Gastroesophageal sphincter (tissue), 4 donors: Measurements from ENCODE around the gene WRAP53. TPM values are rescaled to one million over a fixed set of nuclear protein-coding genes. Genes with fewer than 3 reads are reported as not detected.

Experiments used
- ATAC-seq: fragments of 150-250 bp; one replicate; pipeline ENCODE4 v1.9.1; 2016; ENCODE audit warnings: mild to moderate bottlenecking, moderate library complexity
- H3K27ac ChIP-seq, 4 donors: fragments of 200-600 bp; sonication (generic) in 3 of 4; 1 replicate in 3 of 4; 2 replicates in 1 of 4; pipeline ENCODE4 v1.5.1; 2016 to 2019
- H3K27me3 ChIP-seq: fragments of 200-600 bp; sonication (generic); one replicate; pipeline ENCODE4 v1.5.1; 2019
- H3K36me3 ChIP-seq, 2 donors: fragments of 200-600 bp; sonication (generic); one replicate each; pipeline ENCODE4 v1.5.1; 2019; ENCODE audit warnings: control low read depth in 1 of 2
- H3K4me1 ChIP-seq, 3 donors: fragments of 200-600 bp; sonication (generic); 1 replicate in 2 of 3; 2 replicates in 1 of 3; pipeline ENCODE4 v1.5.1; 2016 to 2019; ENCODE audit warnings: control low read depth in 2 of 3
- H3K4me3 ChIP-seq, 2 donors: fragments of 200-600 bp; sonication (generic); one replicate each; pipeline ENCODE4 v1.5.1; 2019; ENCODE audit warnings: mild to moderate bottlenecking in 1 of 2, moderate library complexity in 1 of 2
- H3K9me3 ChIP-seq, 3 donors: fragments of 200-600 bp; sonication (generic); one replicate each; pipeline ENCODE4 v1.5.1; 2017 to 2019; ENCODE audit warnings: control low read depth in 2 of 3
- CTCF ChIP-seq, 4 experiments: fragments of 200-600 bp in 2 of 4; fragments of 450-650 bp in 2 of 4; sonication (generic) in 1 of 4; IDR thresholded peaks; one replicate each; pipeline ENCODE4 v1.5.1; 2017 to 2019; ENCODE audit warnings: antibody characterized with exemption in 4 of 4, mild to moderate bottlenecking in 2 of 4, moderate library complexity in 2 of 4
- EP300 ChIP-seq: sonication (generic); formaldehyde crosslinking; IDR thresholded peaks from one replicate; pipeline ENCODE4 v1.6.1; 2017; ENCODE audit warnings: antibody characterized with exemption, mild to moderate bottlenecking
- POLR2A ChIP-seq, 2 donors: fragments of 450-650 bp; IDR thresholded peaks; one replicate each; pipeline ENCODE4 v1.6.1; 2017; ENCODE audit warnings: antibody characterized with exemption in 2 of 2, mild to moderate bottlenecking in 2 of 2, moderate library complexity in 1 of 2
- POLR2AphosphoS5 ChIP-seq: sonication (generic); formaldehyde crosslinking; IDR thresholded peaks from one replicate; pipeline ENCODE4 v1.6.1; 2017; ENCODE audit warnings: antibody characterized with exemption
- WGBS, 2 donors: methylation state at CpG; one replicate each; pipeline ENCODE4 v1.1.5; 2018; ENCODE audit warnings: low coverage in 1 of 2; 5-methylcytosine and 5-hydroxymethylcytosine counted together
- total RNA-seq, 4 donors: library from RNA; depleted of rRNA; stranded (reverse); fragments of >200 nt; gene quantifications; one replicate each; pipeline ENCODE4 v1.1.0, GENCODE V29; 2016

The WRAP53 gene
- total RNA-seq, 4 donors from 2014 or later: 2.8 to 4.7 (median 3.9) TPM

GRCh38 chr17:7747635-7748071 lies 59.4 kb downstream of the WRAP53 start:
- Histone ChIP-seq H3K4me1 (peaks cover 0 to 7% (median 0%) of the 10 kb centered on the region in 3 donors), H3K4me3 (no peak overlapping the region), H3K36me3 (no peaks in the 10 kb centered on the region), H3K9me3 (no peaks in the 10 kb centered on the region), H3K27ac (peak overlapping the region in 2 of 4 donors; percentile 12 to 17), H3K27me3 (peaks cover 11% of the 10 kb centered on the region)
- no peak for ATAC-seq
- 39 to 61% methylated on average over 4 of the region's 4 CpGs for WGBS, 2 donors
- TF ChIP-seq POLR2A (IDR thresholded peaks at IDR 0.05) (no peak), POLR2AphosphoS5 (no peak), CTCF (IDR thresholded peaks at IDR 0.05) (no peak), EP300 (no peak)

GRCh38 chr17:7748076-7748775 lies 59.9 kb downstream of the WRAP53 start:
- Histone ChIP-seq H3K27ac (peak overlapping the region in 2 of 4 donors; percentile 12 to 17), H3K9me3 (no peaks in the 10 kb centered on the region), H3K36me3 (no peaks in the 10 kb centered on the region), H3K27me3 (peaks cover 11% of the 10 kb centered on the region), H3K4me1 (peaks cover 0 to 7% (median 0%) of the 10 kb centered on the region in 3 donors), H3K4me3 (no peak overlapping the region)
- ATAC-seq: no peak
- TF ChIP-seq EP300 (no peak), POLR2AphosphoS5 (no peak), CTCF (IDR thresholded peaks at IDR 0.05) (no peak), POLR2A (IDR thresholded peaks at IDR 0.05) (no peak)
- 45 to 68% methylated on average over 5 to 10 of the region's 10 CpGs for WGBS, 2 donors

DNA sequence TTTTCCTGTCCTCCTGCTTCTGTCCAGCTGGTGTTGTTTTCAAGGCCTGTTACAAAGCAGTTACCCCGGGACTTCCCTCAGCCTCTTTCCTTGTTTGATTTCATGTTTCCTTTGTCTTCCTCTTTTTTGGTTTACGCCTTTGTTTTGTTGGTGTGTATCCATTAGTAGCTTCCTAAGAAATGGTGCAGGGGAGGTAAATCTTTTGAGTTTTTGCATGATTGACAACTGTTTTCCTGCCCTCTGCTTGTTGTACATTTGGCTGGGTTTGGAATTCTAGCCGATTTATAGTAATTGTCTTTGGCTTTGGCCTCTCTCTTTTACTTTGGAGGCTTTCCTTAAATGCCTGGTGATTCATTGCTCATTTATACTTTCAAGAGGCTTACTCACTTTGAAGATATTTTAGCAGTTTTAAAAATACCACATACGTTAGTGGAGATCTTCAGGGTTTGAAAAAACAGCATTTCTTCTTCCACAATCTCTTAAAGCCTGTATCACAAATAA lies 62.1 kb downstream of the WRAP53 start:
- ATAC-seq: no peak
- Histone ChIP-seq H3K27me3 (peaks cover 11% of the 10 kb centered on the region), H3K4me3 (no peak overlapping the region), H3K4me1 (no peaks in the 10 kb centered on the region), H3K27ac (no peak overlapping the region), H3K36me3 (no peaks in the 10 kb centered on the region), H3K9me3 (no peaks in the 10 kb centered on the region)
- TF ChIP-seq EP300: no peak
- no peak for TF ChIP-seq POLR2A (IDR thresholded peaks at IDR 0.05)
- TF ChIP-seq POLR2AphosphoS5: no peak
- no peak for TF ChIP-seq CTCF (IDR thresholded peaks at IDR 0.05)
- WGBS, 2 donors: 24 to 67% methylated on average over 3 to 4 of the region's 4 CpGs

Other genes with a start within 250 kb of the WRAP53 start
- gene FGF11, start 249.0 kb upstream of the WRAP53 start, total RNA-seq: 1 to 10 TPM in 1 of 4 donors, under 1 TPM in 2, not detected in 1; 0.13 to 1.0 (median 0.42) TPM
- gene CHRNB1, start 243.4 kb upstream of the WRAP53 start, total RNA-seq: 10 to 100 TPM in 1 of 4 donors, 1 to 10 TPM in 3; 4.7 to 12.1 (median 8.1) TPM
- 100 to 1,000 TPM in 1 of 4 donors, 10 to 100 TPM in 3; 68.4 to 115 (median 80.2) TPM for gene ZBTB4, start 208.8 kb upstream of the WRAP53 start, total RNA-seq
- not detected for gene SLC35G6, start 207.0 kb upstream of the WRAP53 start, total RNA-seq
- gene POLR2A, start 204.1 kb upstream of the WRAP53 start, total RNA-seq: 10 to 100 TPM; 41.0 to 55.3 (median 47.3) TPM
- 100 to 1,000 TPM in 1 of 4 donors, 10 to 100 TPM in 3; 61.1 to 108 (median 84.7) TPM for gene TNFSF12, start 139.4 kb upstream of the WRAP53 start, total RNA-seq
- gene TNFSF13, start 129.7 kb upstream of the WRAP53 start, total RNA-seq: 10 to 100 TPM; 14.5 to 47.1 (median 27.2) TPM
- gene SENP3, start 126.6 kb upstream of the WRAP53 start, total RNA-seq: 10 to 100 TPM; 68.3 to 94.7 (median 79.6) TPM
- gene CD68, start 108.8 kb upstream of the WRAP53 start, total RNA-seq: 10 to 100 TPM in 3 of 4 donors, 1 to 10 TPM in 1; 7.9 to 83.1 (median 46.1) TPM
- gene MPDU1, start 104.6 kb upstream of the WRAP53 start, total RNA-seq: 10 to 100 TPM; 38.1 to 66.5 (median 51.2) TPM
- 1 to 10 TPM; 5.1 to 9.0 (median 5.9) TPM for gene SOX15, start 98.4 kb upstream of the WRAP53 start, total RNA-seq
- 10 to 100 TPM; 39.3 to 54.6 (median 47.4) TPM for gene FXR2, start 73.6 kb upstream of the WRAP53 start, total RNA-seq
- gene SAT2, start 60.7 kb upstream of the WRAP53 start, total RNA-seq: 10 to 100 TPM; 50.6 to 72.3 (median 62.3) TPM
- 1 to 10 TPM in 1 of 4 donors, under 1 TPM in 1, not detected in 2; 0.40 to 3.0 TPM for gene SHBG, start 58.3 kb upstream of the WRAP53 start, total RNA-seq
- 1 to 10 TPM in 3 of 4 donors, under 1 TPM in 1; 0.77 to 3.6 (median 2.3) TPM for gene ATP1B2, start 37.6 kb upstream of the WRAP53 start, total RNA-seq
- gene TP53, start 987 bp upstream of the WRAP53 start, total RNA-seq: 10 to 100 TPM; 14.7 to 16.3 (median 15.6) TPM
- under 1 TPM in 2 of 4 donors, not detected in 2; 0.27 to 0.52 TPM for gene EFNB3, start 16.7 kb downstream of the WRAP53 start, total RNA-seq
- under 1 TPM in 2 of 4 donors, not detected in 2; 0.08 to 0.31 TPM for gene DNAH2, start 29.3 kb downstream of the WRAP53 start, total RNA-seq
- gene KDM6B, start 145.7 kb downstream of the WRAP53 start, total RNA-seq: 10 to 100 TPM in 3 of 4 donors, 1 to 10 TPM in 1; 5.7 to 16.2 (median 15.6) TPM
- gene TMEM88, start 166.6 kb downstream of the WRAP53 start, total RNA-seq: 10 to 100 TPM in 3 of 4 donors, 1 to 10 TPM in 1; 6.5 to 41.6 (median 29.6) TPM
- gene NAA38, start 169.1 kb downstream of the WRAP53 start, total RNA-seq: 10 to 100 TPM; 60.5 to 84.7 (median 69.8) TPM
- 10 to 100 TPM; 12.0 to 18.7 (median 13.7) TPM for gene CYB5D1, start 169.5 kb downstream of the WRAP53 start, total RNA-seq
- gene CHD3, start 200.3 kb downstream of the WRAP53 start, total RNA-seq: 100 to 1,000 TPM in 3 of 4 donors, 10 to 100 TPM in 1; 56.7 to 134 (median 120) TPM
- gene RNF227, start 227.8 kb downstream of the WRAP53 start, total RNA-seq: 1 to 10 TPM; 1.6 to 5.4 (median 2.1) TPM
- 1 to 10 TPM in 1 of 4 donors, under 1 TPM in 1, not detected in 2; 0.58 to 1.3 TPM for gene KCNAB3, start 241.4 kb downstream of the WRAP53 start, total RNA-seq
- gene TRAPPC1, start 243.5 kb downstream of the WRAP53 start, total RNA-seq: 10 to 100 TPM; 20.9 to 44.2 (median 29.0) TPM
- 10 to 100 TPM; 15.6 to 31.8 (median 18.2) TPM for gene CNTROB, start 243.7 kb downstream of the WRAP53 start, total RNA-seq